H1 (cell line): ENCODE measurements around the gene C3orf20. TPM values are rescaled to one million over a fixed set of nuclear protein-coding genes. Genes with fewer than 3 reads are reported as not detected.

Experiments
- CTCF ChIA-PET: fragments of 300-600 bp; sonication (Branson Sonifier 250); formaldehyde crosslinking; loops from one replicate; lab custom pipeline; 2021; ENCODE audit not compliant: partially characterized antibody; lab: Charles Lee
- POLR2A ChIA-PET: fragments of 300-600 bp; sonication (Branson Sonifier 250); formaldehyde crosslinking; loops from one replicate; lab custom pipeline; 2021; ENCODE audit warnings: inconsistent platforms; ENCODE audit not compliant: partially characterized antibody; lab: Charles Lee
- DNase-seq, 2 experiments: peaks; one replicate each; pipeline versions ENCODE4 v3.0.0 to v3.0.0-alpha.2; 2010 to 2022; ENCODE audit warnings: low spot score in 2 of 2, low read depth in 1 of 2, mixed read lengths in 1 of 2
- FAIRE-seq: peaks from 2 replicates; lab custom pipeline; 2011; peaks lifted over from hg19 to GRCh38; lab: Jason Lieb, UNC
- H2AFZ ChIP-seq: 2 replicates; pipeline ENCODE4 v1.8.1; 2012; ENCODE audit warnings: low read length, inconsistent platforms
- H2AK5ac ChIP-seq: 2 replicates; pipeline ENCODE4 v1.6.1; 2013; ENCODE audit warnings: low read depth, low read length
- H2BK120ac ChIP-seq: replicated peaks from 2 replicates; pipeline ENCODE3; 2013; ENCODE audit warnings: low read depth, low read length, inconsistent platforms
- H2BK12ac ChIP-seq: 2 replicates; pipeline ENCODE4 v1.6.1; 2013; ENCODE audit warnings: low read depth, low read length
- H2BK15ac ChIP-seq: 2 replicates; pipeline ENCODE4 v1.6.1; 2013; ENCODE audit warnings: low read length
- H2BK20ac ChIP-seq: 2 replicates; pipeline ENCODE4 v1.6.1; 2013; ENCODE audit warnings: low read length
- H2BK5ac ChIP-seq: 2 replicates; pipeline ENCODE4 v1.6.1; 2013; ENCODE audit warnings: low read depth, low read length
- H3K14ac ChIP-seq: 2 replicates; pipeline ENCODE4 v1.6.1; 2013; ENCODE audit warnings: inconsistent platforms; ENCODE audit not compliant: insufficient read length
- H3K18ac ChIP-seq: 2 replicates; pipeline ENCODE4 v1.6.1; 2013; ENCODE audit warnings: low read length; ENCODE audit errors: extremely low read depth
- H3K23ac ChIP-seq: 2 replicates; pipeline ENCODE4 v1.6.1; 2013; ENCODE audit warnings: inconsistent platforms; ENCODE audit not compliant: insufficient read length
- H3K23me2 ChIP-seq: 2 replicates; pipeline ENCODE4 v1.6.1; 2013; ENCODE audit warnings: low read depth, low read length
- H3K27ac ChIP-seq: 2 replicates; pipeline ENCODE4 v1.6.1; 2011; ENCODE audit warnings: low read depth, low read length, inconsistent platforms
- H3K27me3 ChIP-seq, 4 experiments: replicated peaks in 1 of 4; 1 replicate in 1 of 4; 2 replicates in 3 of 4; pipeline versions ENCODE4 v1.6.1 to v1.8.1; 2011 to 2013; ENCODE audit warnings: low read length in 3 of 4, mild to moderate bottlenecking in 3 of 4, inconsistent platforms in 2 of 4, mixed read lengths in 2 of 4, moderate library complexity in 1 of 4; ENCODE audit not compliant: control insufficient read depth in 3 of 4, insufficient read depth in 3 of 4; ENCODE audit errors: extremely low read depth in 1 of 4
- H3K36me3 ChIP-seq, 4 experiments: 2 replicates each; pipeline versions ENCODE4 v1.6.1 to v1.8.1; 2011 to 2013; ENCODE audit warnings: mild to moderate bottlenecking in 4 of 4, low read length in 3 of 4, moderate library complexity in 2 of 4, control low read depth in 1 of 4, inconsistent platforms in 1 of 4; ENCODE audit not compliant: insufficient read depth in 4 of 4, control insufficient read depth in 2 of 4
- H3K4ac ChIP-seq: replicated peaks from 2 replicates; pipeline ENCODE3; 2013; ENCODE audit warnings: low read length, low read depth, mixed read lengths, inconsistent platforms; ENCODE audit not compliant: insufficient read length
- H3K4me1 ChIP-seq, 4 experiments: replicated peaks in 1 of 4; 1 replicate in 1 of 4; 2 replicates in 3 of 4; pipeline versions ENCODE4 v1.6.1 to v1.8.1; 2011 to 2013; ENCODE audit warnings: low read length in 3 of 4, inconsistent platforms in 2 of 4, mixed read lengths in 1 of 4; ENCODE audit not compliant: insufficient read depth in 4 of 4, control insufficient read depth in 3 of 4
- H3K4me2 ChIP-seq, 2 experiments: 2 replicates each; pipeline versions ENCODE4 v1.6.1 to v1.8.1; 2011 to 2013; ENCODE audit warnings: low read depth in 2 of 2, low read length in 2 of 2, control low read depth in 1 of 2, inconsistent platforms in 1 of 2, mild to moderate bottlenecking in 1 of 2; ENCODE audit not compliant: insufficient read depth in 1 of 2
- H3K4me3 ChIP-seq, 4 experiments: fragments of 200-600, 300-600 bp in 1 of 4; sonication (generic), shearing (Covaris generic), sonication (Bioruptor Twin) in 1 of 4; 2 replicates each; pipeline versions ENCODE4 v1.5.1 to v1.8.1; 2011 to 2016; ENCODE audit warnings: low read length in 4 of 4, low read depth in 3 of 4, control low read depth in 2 of 4, inconsistent platforms in 2 of 4, mild to moderate bottlenecking in 2 of 4, mixed read lengths in 1 of 4, moderate library complexity in 1 of 4; ENCODE audit not compliant: insufficient read depth in 2 of 4; ENCODE audit errors: extremely low read depth in 1 of 4
- H3K56ac ChIP-seq: replicated peaks from 2 replicates; pipeline ENCODE3; 2013; ENCODE audit warnings: low read depth, mild to moderate bottlenecking, mixed read lengths, low read length, inconsistent platforms; ENCODE audit not compliant: insufficient read length
- H3K79me1 ChIP-seq: 2 replicates; pipeline ENCODE4 v1.6.1; 2013; ENCODE audit warnings: low read depth, low read length, control low read depth
- H3K79me2 ChIP-seq, 2 experiments: 2 replicates each; pipeline versions ENCODE4 v1.6.1 to v1.8.1; 2012 to 2013; ENCODE audit warnings: low read length in 2 of 2, mild to moderate bottlenecking in 2 of 2, inconsistent platforms in 1 of 2; ENCODE audit not compliant: insufficient read depth in 2 of 2, control insufficient read depth in 1 of 2
- H3K9ac ChIP-seq, 4 experiments: replicated peaks in 1 of 4; 1 replicate in 1 of 4; 2 replicates in 3 of 4; pipeline versions ENCODE4 v1.6.1 to v1.8.1; 2011 to 2013; ENCODE audit warnings: low read depth in 3 of 4, low read length in 3 of 4, control low read depth in 2 of 4, mild to moderate bottlenecking in 2 of 4, moderate library complexity in 2 of 4, inconsistent platforms in 1 of 4; ENCODE audit errors: extremely low read depth in 1 of 4
- H3K9me3 ChIP-seq, 2 experiments: 2 replicates each; pipeline versions ENCODE4 v1.6.1 to v1.8.1; 2012 to 2013; ENCODE audit warnings: mild to moderate bottlenecking in 2 of 2, moderate library complexity in 2 of 2, control low read depth in 1 of 2, inconsistent platforms in 1 of 2, low read depth in 1 of 2, low read length in 1 of 2, mixed read lengths in 1 of 2; ENCODE audit not compliant: insufficient read depth in 2 of 2
- H4K20me1 ChIP-seq, 2 experiments: replicated peaks in 1 of 2; 2 replicates each; pipeline versions ENCODE3 to v1.8.1; 2011 to 2013; ENCODE audit warnings: inconsistent platforms in 2 of 2, low read length in 2 of 2, mild to moderate bottlenecking in 1 of 2; ENCODE audit not compliant: insufficient read depth in 2 of 2, control insufficient read depth in 1 of 2
- H4K5ac ChIP-seq: 2 replicates; pipeline ENCODE4 v1.6.1; 2013; ENCODE audit warnings: low read length, low read depth, mixed read lengths, inconsistent platforms; ENCODE audit not compliant: insufficient read length
- H4K8ac ChIP-seq: 2 replicates; pipeline ENCODE4 v1.8.0; 2013; ENCODE audit warnings: mild to moderate bottlenecking, moderate library complexity, low read length, inconsistent platforms; ENCODE audit not compliant: insufficient read depth; ENCODE audit errors: extremely low read depth
- H4K91ac ChIP-seq: replicated peaks from 2 replicates; pipeline ENCODE3; 2013; ENCODE audit warnings: low read length, mixed read lengths, inconsistent platforms; ENCODE audit not compliant: insufficient read length
- BACH1 ChIP-seq: IDR thresholded peaks from 2 replicates; pipeline ENCODE4 v1.6.1; 2012; ENCODE audit warnings: low read length, improper control_type of control experiment
- CBX8 ChIP-seq: fragments of 300-800, 300-1000 bp; sonication (generic); IDR thresholded peaks from 2 replicates; pipeline ENCODE4 v1.7.1; 2016; ENCODE audit warnings: low read depth, low read length, borderline replicate concordance
- EP300 ChIP-seq, 2 experiments: IDR thresholded peaks; 1 replicate in 1 of 2; 2 replicates in 1 of 2; pipeline ENCODE4 v1.6.1; 2011 to 2012; ENCODE audit warnings: low read depth in 2 of 2, low read length in 2 of 2, mild to moderate bottlenecking in 2 of 2, borderline replicate concordance in 1 of 2, inconsistent platforms in 1 of 2, moderate library complexity in 1 of 2
- GABPA ChIP-seq: IDR thresholded peaks from 2 replicates; pipeline ENCODE4 v1.6.1; 2011; ENCODE audit warnings: mild to moderate bottlenecking, low read length, moderate library complexity, borderline replicate concordance; ENCODE audit not compliant: insufficient read depth
- GTF2F1 ChIP-seq: IDR thresholded peaks from 2 replicates; pipeline ENCODE4 v1.6.1; 2012; ENCODE audit warnings: low read depth, low read length, improper control_type of control experiment, borderline replicate concordance
- MAFK ChIP-seq: IDR thresholded peaks from 2 replicates; pipeline ENCODE4 v1.6.1; 2012; ENCODE audit warnings: low read depth, mild to moderate bottlenecking, improper control_type of control experiment, low read length
- NRF1 ChIP-seq: IDR thresholded peaks from 2 replicates; pipeline ENCODE4 v1.6.1; 2011; ENCODE audit warnings: mild to moderate bottlenecking, low read depth, low read length, improper control_type of control experiment
- POLR2A ChIP-seq, 2 experiments: IDR thresholded peaks; 1 replicate in 1 of 2; 2 replicates in 1 of 2; pipeline ENCODE4 v1.6.1; 2011; ENCODE audit warnings: low read depth in 2 of 2, low read length in 2 of 2, mild to moderate bottlenecking in 2 of 2; ENCODE audit errors: control extremely low read depth in 1 of 2
- RBBP5 ChIP-seq: IDR thresholded peaks from 2 replicates; pipeline ENCODE4 v1.7.1; 2012; ENCODE audit warnings: low read depth, mild to moderate bottlenecking, inconsistent platforms, low read length, moderate library complexity, borderline replicate concordance
- RFX5 ChIP-seq: IDR thresholded peaks from 2 replicates; pipeline ENCODE4 v1.6.1; 2011; ENCODE audit warnings: low read depth, low read length, improper control_type of control experiment, borderline replicate concordance
- SP2 ChIP-seq: IDR thresholded peaks from 2 replicates; pipeline ENCODE4 v1.6.1; 2012; ENCODE audit warnings: mild to moderate bottlenecking, low read length, inconsistent platforms
- SP4 ChIP-seq: IDR thresholded peaks from 2 replicates; pipeline ENCODE4 v1.6.1; 2012; ENCODE audit warnings: low read length, inconsistent platforms
- WGBS, 2 experiments: shearing (Covaris generic) in 1 of 2; methylation state at CpG; one replicate each; pipeline versions ENCODE4 v1.1.6 to v1.1.7; 2013 to 2015; ENCODE audit warnings: low lambda C conversion rate in 2 of 2, mixed read lengths in 2 of 2, inconsistent platforms in 1 of 2, low coverage in 1 of 2, missing lambda C conversion rate in 1 of 2; ENCODE audit not compliant: insufficient replicate concordance in 2 of 2, insufficient coverage in 1 of 2, insufficient read length in 1 of 2; ENCODE audit errors: extremely low coverage in 1 of 2, missing lambda C conversion rate in 1 of 2; 5-methylcytosine and 5-hydroxymethylcytosine counted together
- polyA plus RNA-seq, 7 experiments: library from polyadenylated mRNA; depleted of rRNA in 3 of 7; stranded (reverse) in 5 of 7; unstranded in 2 of 7; fragments of >200 nt in 5 of 7; fragments of 200-250 nt in 2 of 7; gene quantifications; 1 replicate in 5 of 7; 2 replicates in 1 of 7; 4 replicates in 1 of 7; pipeline versions ENCODE4 v1.2.1 to v1.2.3, GENCODE V29; 2011 to 2013; ENCODE audit warnings: missing spikeins in 2 of 7, mixed read lengths in 2 of 7
- total RNA-seq: library from RNA; stranded (reverse); fragmentation: NEBNext Ultra II Directional; extraction: Animal tissue kit (Norgen Biotek cat#: 25700); gene quantifications from 2 replicates; pipeline ENCODE4 v1.2.1, GENCODE V29; 2021

The C3orf20 gene
- total and polyA plus RNA-seq, 2 of the 8 experiments (the other 6 are each of a cell fraction or from before 2014, with no cell fraction given): not detected

GRCh38 chr3:14633417-14633816 lies 41.5 kb upstream of the C3orf20 start:
- no peaks in the 10 kb centered on the region for H3K23me2 ChIP-seq
- no peaks in the 10 kb centered on the region; a peak in 1 of 7 replicates for H3K27me3 ChIP-seq
- H4K5ac ChIP-seq: no peak overlapping the region
- no peak overlapping the region for H3K4me2 ChIP-seq
- no peak overlapping the region for H3K4me3 ChIP-seq
- 0 out of 2 replicates have a peak overlapping the region, but pooled peaks have one; percentile 30 for H2BK12ac ChIP-seq
- 81% methylated on average over 6 of the region's 6 CpGs; no CpG with 5 or more reads in 1 of the 2 experiments for WGBS, 2 experiments
- no peak for DNase-seq
- no peak overlapping the region for H3K23ac ChIP-seq
- no peak overlapping the region for H3K4ac ChIP-seq
- no peaks in the 10 kb centered on the region for H3K4me1 ChIP-seq
- no peaks in the 10 kb centered on the region for H3K79me2 ChIP-seq
- no peak for TF ChIP-seq SP4
- TF ChIP-seq RBBP5: no peak
- TF ChIP-seq GTF2F1: no peak
- TF ChIP-seq CBX8: no peak
- TF ChIP-seq SP2: no peak
- no peak for TF ChIP-seq POLR2A (IDR thresholded peaks at IDR 0.05; ENCODE audit: control extremely low read depth in 1 of 2, low read depth in 2 of 2, low read length in 2 of 2)
- no peak for TF ChIP-seq RFX5
- TF ChIP-seq BACH1: no peak
- no peak for TF ChIP-seq NRF1
- TF ChIP-seq GABPA: no peak
- no peak for TF ChIP-seq MAFK
- no peak for TF ChIP-seq EP300 (IDR thresholded peaks at IDR 0.05; ENCODE audit: borderline replicate concordance in 1 of 2, low read depth in 2 of 2, low read length in 2 of 2)
- H3K9me3 ChIP-seq: no peaks in the 10 kb centered on the region
- H2BK15ac ChIP-seq: no peak overlapping the region
- H4K91ac ChIP-seq: no peak overlapping the region
- no peak overlapping the region for H2AK5ac ChIP-seq
- H2AFZ ChIP-seq: no peak overlapping the region
- H3K18ac ChIP-seq: no peak overlapping the region
- no peaks in the 10 kb centered on the region for H4K20me1 ChIP-seq
- no peaks in the 10 kb centered on the region for H3K79me1 ChIP-seq
- H3K27ac ChIP-seq: no peak overlapping the region
- H3K14ac ChIP-seq: no peak overlapping the region
- ChIA-PET CTCF (interaction anchor here (0.7 to 3.2 kb wide), 13 partner anchors 9 to 148 kb away, joined by 3 to 19 read pairs (median 4); no protein-coding TSS in a partner anchor), POLR2A (no interaction called here)
- no peak overlapping the region for H3K56ac ChIP-seq
- H2BK5ac ChIP-seq: no peak overlapping the region
- no peak overlapping the region for H3K9ac ChIP-seq
- no peak for FAIRE-seq
- H2BK120ac ChIP-seq: no peak overlapping the region
- no peak overlapping the region for H4K8ac ChIP-seq
- H2BK20ac ChIP-seq: no peak overlapping the region
- no peaks in the 10 kb centered on the region for H3K36me3 ChIP-seq
